Gastrocnemius medialis (tissue), 4 donors: ENCODE results near the gene MRE11.

Source experiments
- POLR2A ChIP-seq, 2 donors: fragments of 450-650 bp; IDR thresholded peaks; one replicate each; pipeline ENCODE4 v1.6.1; 2017; ENCODE audit warnings: antibody characterized with exemption in 2 of 2, mild to moderate bottlenecking in 2 of 2, moderate library complexity in 2 of 2
- TF ChIP-seq, protein P1 (sequence below), 5 experiments: fragments of 450-650 bp in 3 of 5; fragments of 200-600 bp in 2 of 5; sonication (generic) in 2 of 5; IDR thresholded peaks in 4 of 5; conservative IDR thresholded peaks in 1 of 5; 1 replicate in 4 of 5; 2 replicates in 1 of 5; pipeline ENCODE4 v1.5.1; 2016 to 2019; ENCODE audit warnings: antibody characterized with exemption in 5 of 5, mild to moderate bottlenecking in 3 of 5, moderate library complexity in 3 of 5

GRCh38 chr11:94539420-94539819, 45.8 kb upstream of the MRE11 start:
- TF ChIP-seq, protein P1, sequence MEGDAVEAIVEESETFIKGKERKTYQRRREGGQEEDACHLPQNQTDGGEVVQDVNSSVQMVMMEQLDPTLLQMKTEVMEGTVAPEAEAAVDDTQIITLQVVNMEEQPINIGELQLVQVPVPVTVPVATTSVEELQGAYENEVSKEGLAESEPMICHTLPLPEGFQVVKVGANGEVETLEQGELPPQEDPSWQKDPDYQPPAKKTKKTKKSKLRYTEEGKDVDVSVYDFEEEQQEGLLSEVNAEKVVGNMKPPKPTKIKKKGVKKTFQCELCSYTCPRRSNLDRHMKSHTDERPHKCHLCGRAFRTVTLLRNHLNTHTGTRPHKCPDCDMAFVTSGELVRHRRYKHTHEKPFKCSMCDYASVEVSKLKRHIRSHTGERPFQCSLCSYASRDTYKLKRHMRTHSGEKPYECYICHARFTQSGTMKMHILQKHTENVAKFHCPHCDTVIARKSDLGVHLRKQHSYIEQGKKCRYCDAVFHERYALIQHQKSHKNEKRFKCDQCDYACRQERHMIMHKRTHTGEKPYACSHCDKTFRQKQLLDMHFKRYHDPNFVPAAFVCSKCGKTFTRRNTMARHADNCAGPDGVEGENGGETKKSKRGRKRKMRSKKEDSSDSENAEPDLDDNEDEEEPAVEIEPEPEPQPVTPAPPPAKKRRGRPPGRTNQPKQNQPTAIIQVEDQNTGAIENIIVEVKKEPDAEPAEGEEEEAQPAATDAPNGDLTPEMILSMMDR (IDR thresholded peaks at IDR 0.05 in 4 of 5, conservative IDR thresholded peaks at IDR 0.05 in 1 of 5), result no peak
- TF ChIP-seq POLR2A (IDR thresholded peaks at IDR 0.05), result no peak
